Caco-2 (cell line): ENCODE results near the gene ASPG. TPM values are rescaled to one million over a fixed set of nuclear protein-coding genes. Genes with fewer than 3 reads are reported as not detected.

Experiments used
- BruUV-seq: library from RNA; stranded (reverse); fragments of 400-500 nt; replicated peaks from 2 replicates; lab custom pipeline; 2021; lab: Mats Ljungman, UMichigan
- CTCF ChIA-PET: fragments of 300-600 bp; sonication (Branson Sonifier 250); formaldehyde crosslinking; loops from one replicate; lab custom pipeline; 2022; ENCODE audit warnings: antibody characterized with exemption; lab: Charles Lee
- POLR2A ChIA-PET: fragments of 300-600 bp; sonication (Branson Sonifier 250); formaldehyde crosslinking; loops from one replicate; lab custom pipeline; 2022; ENCODE audit warnings: antibody characterized with exemption; lab: Charles Lee
- DNase-seq, 2 experiments: peaks; one replicate each; pipeline versions ENCODE4 v3.0.0 to v3.0.0-alpha.2; 2020 to 2022
- H3K27me3 ChIP-seq: replicated peaks from 2 replicates; pipeline ENCODE4 v1.6.0; 2011; ENCODE audit warnings: low read length; ENCODE audit not compliant: control insufficient read depth, insufficient read depth
- H3K36me3 ChIP-seq: 2 replicates; pipeline ENCODE4 v1.5.1; 2011; ENCODE audit warnings: low read length; ENCODE audit not compliant: control insufficient read depth, insufficient read depth
- H3K4me1 ChIP-seq: fragments of 250-450 bp; sonication (Bioruptor Pico); 2 replicates; pipeline ENCODE4 v1.5.1; 2020; ENCODE audit warnings: mild to moderate bottlenecking
- H3K4me3 ChIP-seq: 2 replicates; pipeline ENCODE4 v1.5.1; 2011; ENCODE audit warnings: low read depth, mild to moderate bottlenecking, control low read depth, low read length
- H3K9me3 ChIP-seq: fragments of 250-450 bp; sonication (Bioruptor Pico); 2 replicates; pipeline ENCODE4 v1.5.1; 2020; ENCODE audit warnings: mild to moderate bottlenecking, moderate library complexity
- H3K27ac Mint-ChIP-seq: one replicate; pipeline ENCODE4 v1.8.0; 2022; ENCODE audit warnings: mixed read lengths; ENCODE audit not compliant: unreplicated experiment
- H3K27me3 Mint-ChIP-seq: one replicate; pipeline ENCODE4 v1.8.0; 2022; ENCODE audit warnings: mixed read lengths; ENCODE audit not compliant: insufficient read depth, unreplicated experiment
- H3K36me3 Mint-ChIP-seq: one replicate; pipeline ENCODE4 v1.8.0; 2022; ENCODE audit warnings: mild to moderate bottlenecking, mixed read lengths; ENCODE audit not compliant: insufficient read depth, unreplicated experiment
- H3K4me1 Mint-ChIP-seq: one replicate; pipeline ENCODE4 v1.8.0; 2022; ENCODE audit warnings: low read depth, mixed read lengths; ENCODE audit not compliant: unreplicated experiment
- H3K4me3 Mint-ChIP-seq: one replicate; pipeline ENCODE4 v1.8.0; 2022; ENCODE audit warnings: mild to moderate bottlenecking, moderate library complexity, mixed read lengths; ENCODE audit not compliant: unreplicated experiment
- H3K9me3 Mint-ChIP-seq: one replicate; pipeline ENCODE4 v1.8.0; 2022; ENCODE audit warnings: mixed read lengths; ENCODE audit not compliant: unreplicated experiment
- CTCF ChIP-seq, 2 experiments: fragments of 200-600 bp in 1 of 2; IDR thresholded peaks; 1 replicate in 1 of 2; 2 replicates in 1 of 2; pipeline versions ENCODE4 v1.5.1 to v1.8.0; 2011 to 2022; ENCODE audit warnings: antibody characterized with exemption in 1 of 2, control low read depth in 1 of 2, inconsistent platforms in 1 of 2, low read depth in 1 of 2, low read length in 1 of 2, mild to moderate bottlenecking in 1 of 2, moderate library complexity in 1 of 2; ENCODE audit not compliant: insufficient read depth in 1 of 2, severe bottlenecking in 1 of 2, unreplicated experiment in 1 of 2
- intact Hi-C: fragments of 100-400 bp; cut with micrococcal nuclease; formaldehyde crosslinking; loops from one replicate; pipeline ENCODE4 v1.10.0; 2022; ENCODE audit not compliant: unreplicated experiment
- total RNA-seq: library from RNA; stranded (reverse); gene quantifications from 2 replicates; pipeline ENCODE4 v1.2.3, GENCODE V29; 2022

ASPG gene
- total RNA-seq, 1 experiment from 2014 or later: not detected

GRCh38 chr14:104084251-104085002, 1.1 kb upstream of the ASPG start:
- H3K9me3 ChIP-seq: no peaks in the 10 kb centered on the region
- Mint-ChIP-seq H3K27me3 (no peaks in the 10 kb centered on the region), H3K9me3 (no peaks in the 10 kb centered on the region), H3K4me3 (peak overlapping the region; percentile 37), H3K36me3 (peaks cover 4% of the 10 kb centered on the region), H3K27ac (no peak overlapping the region), H3K4me1 (peaks cover 7% of the 10 kb centered on the region)
- intact Hi-C loops: no loop called here
- H3K4me3 ChIP-seq: no peak overlapping the region
- ChIA-PET CTCF (interaction anchor here (1.0 kb wide), 1 partner anchor 10 kb away, joined by 3 read pairs; no protein-coding TSS in a partner anchor), POLR2A (no interaction called here)
- H3K4me1 ChIP-seq: peaks cover 9% of the 10 kb centered on the region
- no peak for TF ChIP-seq CTCF (IDR thresholded peaks at IDR 0.05; ENCODE audit: insufficient read depth in 1 of 2, low read depth in 1 of 2, low read length in 1 of 2, severe bottlenecking in 1 of 2, unreplicated experiment in 1 of 2)
- BruUV-seq: no TSS peak
- peak in 1 of 2 experiments; percentile 34 for DNase-seq
- no peaks in the 10 kb centered on the region; the same call in 1 of the 2 replicates for H3K27me3 ChIP-seq
- no peaks in the 10 kb centered on the region for H3K36me3 ChIP-seq

GRCh38 chr14:104085889-104086201, 345 bp downstream of the ASPG start:
- no TSS peak for BruUV-seq
- H3K27me3 Mint-ChIP-seq: no peaks in the 10 kb centered on the region
- intact Hi-C loops: no loop called here
- ChIA-PET POLR2A (no interaction called here), CTCF (no interaction called here)
- no peak for TF ChIP-seq CTCF (IDR thresholded peaks at IDR 0.05; ENCODE audit: insufficient read depth in 1 of 2, low read depth in 1 of 2, low read length in 1 of 2, severe bottlenecking in 1 of 2, unreplicated experiment in 1 of 2)
- peaks cover 7% of the 10 kb centered on the region for H3K4me1 Mint-ChIP-seq
- no peaks in the 10 kb centered on the region for H3K36me3 ChIP-seq
- no peaks in the 10 kb centered on the region for H3K9me3 Mint-ChIP-seq
- no peak overlapping the region for H3K4me3 Mint-ChIP-seq
- no peaks in the 10 kb centered on the region for H3K9me3 ChIP-seq
- no peak overlapping the region for H3K4me3 ChIP-seq
- H3K4me1 ChIP-seq: peaks cover 9% of the 10 kb centered on the region
- DNase-seq: no peak
- H3K27ac Mint-ChIP-seq: no peak overlapping the region
- H3K27me3 ChIP-seq: no peaks in the 10 kb centered on the region; the same call in 1 of the 2 replicates
- H3K36me3 Mint-ChIP-seq: peaks cover 4% of the 10 kb centered on the region

GRCh38 chr14:104086210-104086660, 735 bp downstream of the ASPG start:
- H3K9me3 ChIP-seq: no peaks in the 10 kb centered on the region
- Mint-ChIP-seq H3K27ac (no peak overlapping the region), H3K36me3 (peaks cover 4% of the 10 kb centered on the region), H3K9me3 (no peaks in the 10 kb centered on the region), H3K4me1 (peaks cover 7% of the 10 kb centered on the region), H3K27me3 (no peaks in the 10 kb centered on the region), H3K4me3 (no peak overlapping the region)
- CTCF ChIA-PET: no interaction called here
- no peak for TF ChIP-seq CTCF (IDR thresholded peaks at IDR 0.05; ENCODE audit: insufficient read depth in 1 of 2, low read depth in 1 of 2, low read length in 1 of 2, severe bottlenecking in 1 of 2, unreplicated experiment in 1 of 2)
- intact Hi-C loops: no loop called here
- BruUV-seq: no TSS peak
- peak in 1 of 2 experiments; percentile 23 for DNase-seq
- POLR2A ChIA-PET: no interaction called here
- no peaks in the 10 kb centered on the region; the same call in 1 of the 2 replicates for H3K27me3 ChIP-seq
- peaks cover 9% of the 10 kb centered on the region for H3K4me1 ChIP-seq
- H3K4me3 ChIP-seq: no peak overlapping the region
- no peaks in the 10 kb centered on the region for H3K36me3 ChIP-seq
